NCI-H1092 (cell line): Measurements from ENCODE around the gene MYLK.
"Not testable (repeated sequence)": the region's sequence is repeated elsewhere in the genome, so short reads cannot be mapped to it uniquely, and the experiment has no call there.

ENCODE experiments used
- DNase-seq: peaks from one replicate; lab custom pipeline; 2025; lab: John Stamatoyannopoulos, UW

MYLK gene

DNA sequence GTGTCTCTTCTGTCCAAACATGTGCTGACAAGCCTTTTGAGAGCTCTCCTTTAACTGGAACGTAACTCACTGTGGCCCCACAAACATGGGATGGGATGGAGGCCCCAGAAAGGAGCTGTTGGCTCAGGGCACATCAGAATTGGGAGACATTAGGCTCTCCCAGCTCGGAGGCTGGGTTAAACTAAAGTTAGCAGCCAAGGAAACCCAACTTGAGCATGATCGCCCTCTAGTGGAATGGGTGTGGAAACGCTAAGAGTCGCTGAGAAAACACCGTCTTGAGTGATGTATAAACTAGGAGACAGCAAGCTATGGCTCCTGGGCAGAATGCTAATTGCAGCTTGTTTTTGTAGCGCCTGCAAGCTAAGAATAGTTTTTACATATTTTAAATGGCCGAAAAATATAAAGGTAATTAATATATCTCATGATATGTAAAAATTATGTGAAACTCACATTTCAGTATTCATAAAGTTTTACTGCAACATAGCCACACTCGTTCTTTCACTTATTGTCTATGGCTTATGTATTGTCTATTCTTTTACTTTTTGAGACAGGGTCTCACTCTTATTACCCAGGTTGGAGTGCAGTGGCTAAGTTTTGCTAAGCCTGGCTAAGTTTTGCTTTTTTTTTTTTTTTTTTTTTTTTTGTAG is 160.5 kb downstream of the MYLK start:
- DNase-seq = peak; percentile 71

DNA sequence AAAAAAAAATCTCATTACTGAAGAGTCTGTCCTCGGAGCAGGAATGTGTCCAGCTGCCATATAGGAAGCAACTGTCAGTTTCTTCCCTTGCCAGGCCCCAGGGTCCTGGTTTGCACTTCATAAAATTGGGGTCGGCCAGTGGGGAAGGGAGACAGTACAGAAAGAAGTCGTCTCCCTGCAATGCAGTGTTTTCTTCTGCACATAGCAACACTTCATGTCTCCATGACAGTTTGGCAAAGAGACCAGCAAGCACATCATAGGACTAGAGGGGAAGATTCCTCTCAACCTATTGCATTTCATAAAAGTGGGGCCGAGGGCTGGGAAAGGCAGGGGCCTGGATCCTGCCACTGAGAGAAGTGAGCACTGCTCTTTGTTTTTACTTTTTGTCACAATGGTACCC is 161.1 kb downstream of the MYLK start:
- no peak for DNase-seq

DNA sequence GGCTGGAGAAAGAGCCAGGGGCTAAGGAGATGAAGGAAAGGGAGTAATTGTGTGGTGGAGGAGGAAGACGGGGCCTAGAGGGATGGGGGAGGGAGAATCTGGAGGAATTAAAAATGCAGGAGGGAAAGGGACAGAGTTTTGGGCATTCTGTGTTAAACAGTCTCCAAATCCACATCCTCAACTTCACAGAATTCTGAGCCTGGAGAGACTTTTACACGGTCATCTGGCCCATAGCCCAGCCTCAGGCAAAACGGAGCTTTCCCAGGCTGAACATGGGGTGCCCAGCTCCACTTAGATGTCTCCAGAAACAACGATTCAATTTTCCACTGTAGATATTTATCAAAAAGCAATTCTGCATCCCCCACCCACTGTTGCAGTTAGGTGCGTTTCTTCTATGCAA is 161.7 kb downstream of the MYLK start:
- no peak for DNase-seq

DNA sequence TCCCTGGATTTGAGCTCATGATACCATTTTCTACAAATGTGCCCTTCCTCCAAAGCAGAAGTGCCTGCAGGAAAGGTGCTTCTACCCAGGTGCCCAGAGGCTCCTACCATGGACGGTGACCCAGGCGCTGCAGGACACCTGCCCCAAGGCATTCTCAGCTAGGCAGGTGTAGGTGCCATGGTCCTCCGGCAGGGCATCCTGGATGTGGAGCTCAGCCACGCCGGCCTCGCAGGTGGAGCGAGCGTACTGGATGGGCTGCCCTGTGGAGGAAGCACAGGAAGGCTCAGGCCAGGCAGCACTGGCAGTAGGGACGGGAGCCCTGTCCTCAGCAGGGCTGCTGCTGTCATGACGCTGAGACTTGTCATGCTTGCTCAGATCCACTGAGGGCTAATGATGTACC is 162.1 kb downstream of the MYLK start:
- no peak for DNase-seq

DNA sequence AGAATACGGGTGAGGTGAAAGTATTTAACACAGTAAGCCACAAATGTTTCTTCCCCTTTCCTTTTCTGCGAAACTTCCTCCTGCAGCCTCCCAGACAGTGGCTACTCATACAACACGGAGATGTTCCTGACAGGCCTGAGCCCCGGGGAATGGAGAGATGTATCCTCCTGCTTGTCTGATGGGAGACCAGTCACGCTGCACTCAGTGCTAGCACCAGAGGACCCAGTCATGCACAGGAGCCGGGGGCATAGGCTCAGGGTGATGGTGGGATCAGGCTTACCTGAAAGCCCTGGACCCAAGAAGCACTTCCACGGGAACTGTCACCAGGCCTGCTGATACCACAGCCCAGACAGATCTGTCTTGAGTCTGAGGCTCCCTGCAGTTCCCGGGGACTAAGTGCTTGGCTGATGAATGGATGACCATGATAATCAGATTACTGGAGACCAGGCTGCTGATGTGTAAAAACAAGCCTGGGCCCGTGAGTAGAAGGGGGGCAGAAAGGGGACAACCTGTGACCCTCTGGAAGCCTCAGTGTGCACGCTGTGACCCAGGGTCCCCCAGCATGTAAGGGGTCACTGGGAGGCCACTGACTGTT is 162.9 kb downstream of the MYLK start:
- DNase-seq = not testable (repeated sequence)

DNA sequence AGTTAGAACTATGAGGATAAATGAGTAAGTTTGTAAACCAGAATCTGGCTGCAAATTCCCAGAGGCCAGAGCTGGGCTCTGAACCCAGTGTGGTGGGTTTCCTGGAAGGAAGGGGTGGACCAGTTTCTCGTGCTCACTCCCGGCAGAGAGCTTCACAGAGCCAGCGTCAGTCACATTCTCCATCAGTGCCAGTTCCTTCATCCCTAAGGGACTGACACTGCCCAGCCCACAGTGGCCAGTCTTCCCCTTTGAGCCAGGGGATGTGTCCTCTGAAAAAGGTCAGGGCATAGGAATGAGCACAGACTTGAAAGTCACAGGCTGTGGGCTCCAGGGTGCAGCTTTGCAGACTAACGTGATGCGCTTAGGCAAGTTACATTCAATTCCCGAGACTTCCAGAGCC is 163.5 kb downstream of the MYLK start:
- no peak for DNase-seq

- no peak for DNase-seq
Measured at GRCh38 chr3:123719862-123720453, 164.2 kb downstream of the MYLK start.

- DNase-seq = peak; percentile 67
Measured at GRCh38 chr3:123719061-123719756, 164.9 kb downstream of the MYLK start.

DNA sequence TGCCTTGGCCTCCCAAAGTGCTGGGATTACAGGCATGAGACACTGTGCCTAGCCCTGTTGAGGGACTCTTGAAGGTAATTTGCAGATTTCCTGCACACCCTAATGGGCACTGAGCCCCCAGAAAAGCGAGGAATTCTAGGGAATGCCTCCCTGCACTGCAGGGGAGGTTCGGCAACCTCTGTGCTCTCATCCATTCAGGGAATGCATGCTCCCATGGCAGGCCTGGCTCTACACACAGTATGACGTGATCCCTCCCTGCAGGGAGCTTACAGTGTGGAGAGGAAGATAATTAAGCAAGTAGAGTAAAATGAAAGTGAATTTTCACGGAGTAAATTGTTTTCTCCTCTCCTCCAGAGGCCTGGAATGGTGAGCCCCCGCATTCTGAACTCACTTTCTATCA is 166.0 kb downstream of the MYLK start:
- no peak for DNase-seq

GRCh38 chr3:123717451-123717850 is 166.7 kb downstream of the MYLK start:
- not testable (repeated sequence) for DNase-seq

DNA sequence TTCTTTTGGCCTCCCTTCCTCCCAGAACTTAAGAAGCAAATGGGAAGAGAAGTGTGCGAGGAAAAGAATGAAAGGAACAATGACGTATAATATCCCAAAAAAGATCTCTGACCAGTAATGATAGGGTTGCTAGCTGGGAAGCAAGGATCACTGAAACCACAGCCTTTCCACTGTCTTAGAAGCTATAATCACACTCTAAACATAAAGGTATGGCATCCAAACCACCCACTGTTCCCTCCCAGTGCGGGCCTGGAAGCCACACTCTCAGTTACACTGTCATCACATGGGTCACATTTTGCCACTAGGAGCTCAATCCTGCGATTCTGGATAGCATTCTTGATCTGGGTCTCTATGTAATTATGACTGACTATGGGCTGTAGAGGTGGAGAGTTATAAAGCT is 167.7 kb downstream of the MYLK start:
- no peak for DNase-seq

DNA sequence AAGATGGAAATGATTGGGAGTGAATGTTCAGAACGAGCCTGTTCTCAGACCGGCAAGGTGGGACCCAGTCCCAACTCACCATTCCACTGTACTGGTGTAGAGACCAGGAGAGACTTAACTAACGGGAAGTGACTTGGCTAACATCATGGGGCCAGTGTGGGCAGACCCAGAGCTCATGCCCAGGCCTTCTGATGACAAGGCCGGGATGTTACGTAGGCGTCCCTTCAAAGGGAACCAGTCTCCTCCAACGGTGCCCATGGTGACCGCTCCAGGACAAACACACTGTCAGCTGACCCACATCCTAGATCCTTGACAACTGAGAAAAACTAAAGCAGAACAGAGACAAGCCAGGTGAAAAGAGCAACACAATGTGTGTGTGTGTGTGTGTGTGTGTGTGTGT is 170.9 kb downstream of the MYLK start:
- DNase-seq = no peak

DNA sequence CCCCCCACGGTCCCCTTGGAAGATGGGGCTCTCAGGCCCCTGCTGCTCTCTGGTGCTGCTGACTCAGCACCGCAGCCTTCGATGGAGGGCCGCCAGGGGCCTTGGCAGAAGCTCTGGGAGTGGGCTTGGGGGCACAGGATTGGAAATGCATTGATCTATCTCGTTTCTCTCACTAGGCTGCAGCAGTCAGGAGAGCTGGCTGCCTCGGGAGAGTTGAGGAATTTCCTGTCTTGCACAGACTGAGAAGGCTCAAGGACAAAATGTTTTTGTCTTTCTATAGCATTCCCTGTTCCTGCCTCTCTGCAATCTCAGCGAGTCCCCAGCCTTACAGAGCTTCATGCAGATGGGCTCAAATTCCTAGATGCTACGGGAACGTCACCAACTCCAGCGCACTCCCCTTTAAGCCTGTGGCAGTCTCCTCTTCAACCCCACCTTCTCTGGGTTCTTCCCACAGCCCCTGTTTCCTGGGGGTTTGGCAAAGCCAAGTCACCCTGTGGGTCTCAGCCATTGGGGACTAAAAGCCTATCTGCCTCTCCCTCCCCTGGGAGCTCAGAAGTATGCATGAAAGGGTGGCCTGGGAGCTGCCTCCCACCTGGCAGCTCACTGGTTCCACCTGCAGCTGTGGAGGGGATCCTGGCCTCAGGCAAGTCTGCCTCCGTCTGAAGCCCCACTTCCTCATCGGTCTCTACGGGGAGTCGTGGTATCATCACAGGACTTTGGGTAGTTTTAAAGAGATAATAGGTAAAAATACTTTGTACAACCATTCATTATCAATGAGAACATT is 171.9 kb downstream of the MYLK start:
- no peak for DNase-seq

GRCh38 chr3:123711356-123711755 is 172.8 kb downstream of the MYLK start:
- no peak for DNase-seq

- no peak for DNase-seq
Measured at GRCh38 chr3:123708531-123708930, 175.6 kb downstream of the MYLK start.

- not testable (repeated sequence) for DNase-seq
Measured at GRCh38 chr3:123707641-123708040, 176.5 kb downstream of the MYLK start.

DNA sequence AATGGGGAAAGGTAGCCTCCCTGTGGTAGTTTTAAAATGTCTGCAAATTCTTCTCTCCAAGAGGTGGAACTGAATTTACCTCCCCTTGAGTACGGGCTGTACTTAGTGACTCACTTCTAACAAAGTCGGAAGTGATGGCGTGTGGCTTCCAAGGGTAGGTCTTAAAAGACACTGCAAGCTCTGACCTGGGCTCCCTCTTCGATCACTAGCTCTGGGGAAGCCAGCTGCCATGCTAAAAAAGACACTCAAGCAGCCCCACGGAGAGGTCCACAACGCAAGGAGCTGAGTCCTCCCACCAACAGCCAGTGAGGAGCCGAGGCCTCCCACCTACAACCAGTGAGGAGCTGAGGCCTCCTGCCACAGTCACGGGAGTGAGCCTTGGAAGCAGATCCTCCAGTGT is 177.3 kb downstream of the MYLK start:
- no peak for DNase-seq

GRCh38 chr3:123705488-123706285 is 178.4 kb downstream of the MYLK start:
- no peak for DNase-seq

DNA sequence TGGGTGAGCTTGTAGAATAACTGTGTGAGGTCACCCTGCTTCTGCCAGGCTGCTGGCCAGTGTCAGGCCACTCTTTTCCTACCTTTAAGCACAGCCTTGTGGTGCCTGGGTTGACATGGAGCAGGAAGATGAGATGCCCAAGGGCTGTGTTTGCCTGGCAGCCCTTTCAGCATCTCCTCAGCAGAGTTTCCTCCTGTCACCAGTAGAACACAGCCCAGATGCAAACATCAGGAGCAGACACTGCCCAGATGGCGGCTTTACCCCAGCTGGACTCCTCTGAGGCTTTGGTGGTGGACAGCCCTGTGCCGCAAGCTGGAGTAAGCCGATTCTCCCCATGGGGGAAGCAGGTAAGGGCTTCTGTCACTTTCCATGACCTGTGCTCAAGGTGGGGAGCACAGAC is 180.5 kb downstream of the MYLK start:
- DNase-seq = not testable (repeated sequence)

DNA sequence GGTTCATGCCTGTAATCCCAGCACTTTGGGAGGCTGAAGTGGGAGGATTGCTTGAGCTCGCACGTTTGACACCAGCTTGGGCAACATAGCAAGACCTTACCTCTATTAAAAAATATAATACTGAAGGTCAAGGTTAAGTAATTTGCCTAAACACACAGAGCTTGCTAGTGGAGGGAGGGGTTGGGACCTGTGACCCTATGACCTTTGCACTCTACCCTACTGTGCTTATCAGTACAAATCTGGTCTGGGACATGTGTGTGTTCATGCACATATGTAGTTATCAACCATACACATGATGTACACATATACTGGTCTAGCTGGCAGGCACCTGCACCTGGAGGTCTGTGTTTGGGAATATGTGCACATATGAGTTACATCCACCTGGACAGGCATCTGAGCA is 181.4 kb downstream of the MYLK start:
- no peak for DNase-seq

DNA sequence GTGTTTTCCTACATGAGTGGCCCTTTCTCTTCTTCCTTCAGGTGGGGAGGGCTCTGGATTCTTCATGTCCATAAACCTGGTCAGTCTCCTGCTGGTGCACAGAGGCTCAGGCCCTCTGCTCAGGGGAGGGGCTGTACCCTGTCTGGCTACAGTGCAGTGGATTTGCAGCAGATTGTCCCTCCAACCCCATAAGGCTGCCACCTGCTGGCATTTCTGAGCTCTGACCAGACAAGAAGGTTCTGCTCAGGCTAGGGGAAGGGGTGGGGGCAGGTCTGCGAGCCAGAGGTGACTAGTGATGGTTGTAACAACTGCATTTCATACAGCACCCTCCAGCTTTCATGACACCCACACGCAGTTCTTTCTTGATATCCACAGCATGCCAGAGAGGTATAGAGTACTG is 182.1 kb downstream of the MYLK start:
- peak; percentile 69 for DNase-seq
